CD8-positive, alpha-beta memory T cell (primary cell): ENCODE measurements around the gene ZNF683. TPM values are rescaled to one million over a fixed set of nuclear protein-coding genes. Genes with fewer than 3 reads are reported as not detected.

ENCODE experiments used
- CTCF ChIA-PET: fragments of 350-600 bp; sonication (Branson Sonifier 250); formaldehyde crosslinking; loops from one replicate; lab custom pipeline; 2021; ENCODE audit warnings: antibody characterized with exemption; lab: Charles Lee
- POLR2A ChIA-PET: fragments of 350-600 bp; sonication (Branson Sonifier 250); formaldehyde crosslinking; loops from one replicate; lab custom pipeline; 2021; ENCODE audit warnings: antibody characterized with exemption; lab: Charles Lee
- DNase-seq, 5 donors: peaks; one replicate each; pipeline versions ENCODE4 v3.0.0 to v3.0.0-alpha.2; 2020 to 2022; ENCODE audit warnings: mixed read lengths in 1 of 5
- H3K27ac ChIP-seq: one replicate; pipeline ENCODE4 v1.7.0; 2013; ENCODE audit warnings: low read depth, mild to moderate bottlenecking, low read length, moderate library complexity
- H3K27me3 ChIP-seq: 2 replicates; pipeline ENCODE4 v1.7.0; 2013; ENCODE audit warnings: low read length, mild to moderate bottlenecking; ENCODE audit not compliant: insufficient read depth, poor library complexity, severe bottlenecking
- H3K36me3 ChIP-seq: 2 replicates; pipeline ENCODE4 v1.7.0; 2013; ENCODE audit warnings: mild to moderate bottlenecking, low read length, moderate library complexity; ENCODE audit not compliant: insufficient read depth
- H3K4me1 ChIP-seq: 2 replicates; pipeline ENCODE4 v1.7.0; 2013; ENCODE audit warnings: mild to moderate bottlenecking, low read length, moderate library complexity; ENCODE audit not compliant: insufficient read depth
- H3K4me3 ChIP-seq: 2 replicates; pipeline ENCODE4 v1.7.0; 2013; ENCODE audit warnings: mild to moderate bottlenecking, low read length
- H3K9me3 ChIP-seq: 2 replicates; pipeline ENCODE4 v1.7.0; 2013; ENCODE audit warnings: mild to moderate bottlenecking, low read length
- H3K27ac Mint-ChIP-seq, 8 donors: one replicate each; pipeline ENCODE4 v1.8.0; 2020 to 2021; ENCODE audit warnings: mixed read lengths in 8 of 8, mild to moderate bottlenecking in 6 of 8, inconsistent platforms in 3 of 8, moderate library complexity in 3 of 8
- H3K27me3 Mint-ChIP-seq, 2 donors: one replicate each; pipeline ENCODE4 v1.8.0; 2020 to 2021; ENCODE audit warnings: mixed read lengths in 2 of 2, mild to moderate bottlenecking in 1 of 2, moderate library complexity in 1 of 2
- H3K36me3 Mint-ChIP-seq, 3 donors: one replicate each; pipeline ENCODE4 v1.8.0; 2020 to 2021; ENCODE audit warnings: mixed read lengths in 3 of 3, inconsistent platforms in 1 of 3, mild to moderate bottlenecking in 1 of 3
- H3K4me1 Mint-ChIP-seq, 3 donors: one replicate each; pipeline ENCODE4 v1.8.0; 2020 to 2021; ENCODE audit warnings: mixed read lengths in 3 of 3, inconsistent platforms in 1 of 3, mild to moderate bottlenecking in 1 of 3
- H3K4me3 Mint-ChIP-seq, 7 donors: one replicate each; pipeline ENCODE4 v1.8.0; 2020 to 2021; ENCODE audit warnings: mixed read lengths in 7 of 7, mild to moderate bottlenecking in 6 of 7, moderate library complexity in 4 of 7, inconsistent platforms in 2 of 7
- H3K9me3 Mint-ChIP-seq, 5 donors: one replicate each; pipeline ENCODE4 v1.8.0; 2020 to 2022; ENCODE audit warnings: mixed read lengths in 5 of 5, mild to moderate bottlenecking in 3 of 5, moderate library complexity in 2 of 5, inconsistent platforms in 1 of 5
- polyA plus RNA-seq: library from polyadenylated mRNA; unstranded; fragments of 300-500 nt; fragmentation: Illumina TruSeq; gene quantifications from one replicate; pipeline ENCODE4 v1.2.3, GENCODE V29; 2021
- total RNA-seq, 2 experiments: library from RNA; stranded (reverse); gene quantifications; one replicate each; pipeline ENCODE4 v1.2.3, GENCODE V29; 2021

ZNF683 gene
- total and polyA plus RNA-seq, 3 experiments from 2014 or later, result 2.4 to 205 (median 2.7) TPM

DNA sequence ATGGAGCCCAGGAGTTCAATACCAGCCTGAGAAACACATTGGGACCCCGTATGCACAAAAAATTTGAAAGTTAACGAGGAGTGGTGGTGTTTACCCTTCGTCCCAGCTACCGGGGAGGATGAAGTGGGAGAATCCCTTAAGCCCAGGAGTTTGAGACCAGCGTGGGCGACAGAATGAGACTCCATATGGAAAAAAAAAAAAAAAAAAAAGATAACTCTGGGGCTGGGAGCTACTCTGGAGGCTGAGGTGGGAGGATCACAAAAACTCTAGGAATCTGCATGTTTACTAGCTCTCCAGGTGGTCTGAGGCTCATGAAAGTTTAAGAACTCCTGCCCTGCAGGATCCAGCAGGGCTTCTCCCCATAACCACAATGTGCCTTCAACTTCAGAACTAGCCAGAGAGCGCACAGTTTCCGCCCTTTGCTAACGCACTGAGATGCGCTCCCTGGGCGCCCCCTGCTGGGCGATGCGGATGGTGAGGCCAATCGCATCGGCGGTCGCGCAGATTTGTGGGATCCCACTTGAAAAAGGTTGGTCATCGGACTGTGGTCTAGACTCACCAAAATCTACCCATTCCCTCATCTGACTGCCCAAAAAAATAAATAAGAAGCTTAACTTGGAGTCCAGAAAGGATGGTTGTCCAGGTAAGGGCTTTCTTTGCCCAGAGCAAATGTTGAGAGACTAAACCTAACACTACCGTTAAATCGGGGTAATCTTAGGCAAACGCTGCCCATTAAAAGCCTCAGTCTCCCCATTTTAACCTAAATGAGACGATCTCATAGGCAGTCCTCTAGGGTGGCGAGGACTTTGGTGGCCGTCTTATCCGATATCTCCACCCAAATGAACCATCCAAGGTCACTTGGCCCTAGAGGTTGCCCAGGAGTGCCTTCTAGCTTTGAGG lies 8.8 kb downstream of the ZNF683 start:
- Mint-ChIP-seq H3K27me3 (peaks cover 11 to 25% of the 10 kb centered on the region in 2 donors), H3K36me3 (peaks cover 0 to 4% (median 2%) of the 10 kb centered on the region in 3 donors), H3K9me3 (no peaks in the 10 kb centered on the region), H3K4me3 (peak overlapping the region in 5 of 7 donors; percentile 4 to 72 (median 61)), H3K4me1 (peaks cover 60 to 84% (median 66%) of the 10 kb centered on the region in 3 donors), H3K27ac (peak overlapping the region in 5 of 8 donors; percentile 18 to 59 (median 32))
- Histone ChIP-seq H3K36me3 (no peaks in the 10 kb centered on the region), H3K27me3 (peaks cover 14% of the 10 kb centered on the region), H3K4me3 (no peak overlapping the region), H3K4me1 (peaks cover 46% of the 10 kb centered on the region), H3K9me3 (no peaks in the 10 kb centered on the region), H3K27ac (no peak overlapping the region)
- CTCF ChIA-PET, result interaction anchor here (0.6 to 8.1 kb wide), 37 partner anchors 8 to 194 kb away, joined by 3 to 144 read pairs (median 4); partner anchors contain the start of genes CRYBG2, SH3BGRL3 and ZNF593
- POLR2A ChIA-PET, result interaction anchor here (0.6 to 1.6 kb wide), 5 partner anchors 10 to 88 kb away, joined by 3 to 6 read pairs (median 3); partner anchors contain the start of gene CD52
- peak; percentile 75 to 87 (median 78) for DNase-seq

DNA sequence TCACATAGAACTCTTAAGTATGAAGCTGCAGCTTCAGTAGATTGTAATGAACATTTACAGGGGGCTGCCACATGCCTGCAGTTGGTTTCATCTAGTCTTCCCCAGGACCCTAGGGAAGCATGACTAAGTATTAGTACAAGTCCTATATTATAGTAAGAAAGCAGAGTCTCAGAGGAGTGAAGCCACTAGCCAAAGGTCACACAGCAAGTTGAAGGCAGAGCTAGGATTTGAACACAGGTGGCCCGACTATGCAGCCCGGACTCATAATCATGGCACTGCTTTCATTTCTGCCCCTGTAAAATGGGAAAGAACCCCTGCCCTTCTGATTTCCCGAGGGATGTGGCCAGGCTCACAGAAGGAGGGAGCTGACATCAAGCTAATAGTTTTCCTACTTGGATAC lies 10.2 kb downstream of the ZNF683 start:
- H3K27me3 Mint-ChIP-seq, result peaks cover 11 to 25% of the 10 kb centered on the region in 2 donors
- peaks cover 55 to 80% (median 62%) of the 10 kb centered on the region in 3 donors for H3K4me1 Mint-ChIP-seq
- Histone ChIP-seq H3K4me3 (no peak overlapping the region), H3K4me1 (peaks cover 43% of the 10 kb centered on the region), H3K9me3 (no peaks in the 10 kb centered on the region), H3K27ac (no peak overlapping the region), H3K36me3 (no peaks in the 10 kb centered on the region), H3K27me3 (peaks cover 14% of the 10 kb centered on the region)
- ChIA-PET CTCF (interaction anchor here (0.7 to 8.1 kb wide), 14 partner anchors 8 to 87 kb away, joined by 3 to 144 read pairs (median 12); partner anchors contain the start of genes CRYBG2 and SH3BGRL3), POLR2A (interaction anchor here (0.8 to 1.5 kb wide), 2 partner anchors 13 to 83 kb away, joined by 3 to 4 read pairs; partner anchors contain the start of gene SH3BGRL3)
- peaks cover 0 to 3% (median 2%) of the 10 kb centered on the region in 3 donors for H3K36me3 Mint-ChIP-seq
- peak overlapping the region in 3 of 8 donors; percentile 23 to 76 (median 48) for H3K27ac Mint-ChIP-seq
- H3K4me3 Mint-ChIP-seq, result peak overlapping the region in 3 of 7 donors; percentile 0 to 69 (median 69)
- no peaks in the 10 kb centered on the region for H3K9me3 Mint-ChIP-seq
- no peak for DNase-seq

DNA sequence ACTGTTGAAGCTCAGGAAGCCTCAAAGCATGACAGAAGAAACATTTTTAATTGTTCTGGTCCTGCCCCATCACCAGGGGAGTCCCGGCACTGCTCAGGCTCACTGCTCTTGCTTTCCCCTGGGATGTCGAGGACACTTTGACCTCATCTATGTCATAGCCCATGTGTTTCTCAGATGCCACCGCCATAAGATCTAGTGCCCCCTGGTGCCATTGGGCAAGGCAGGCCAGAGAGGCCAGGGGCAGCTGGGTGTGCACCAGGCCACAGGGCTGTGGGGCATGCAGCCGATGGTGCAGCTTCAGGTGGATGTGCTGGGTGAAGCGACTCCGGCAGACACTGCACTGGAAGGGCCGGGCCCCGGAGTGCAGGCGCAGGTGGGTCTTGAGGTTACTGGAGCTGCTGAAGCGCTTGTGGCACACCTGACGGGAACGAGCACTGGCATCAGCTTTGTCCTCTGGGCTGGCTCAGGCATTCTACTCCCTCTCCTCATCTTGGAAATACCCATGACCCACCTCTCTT lies 10.9 kb downstream of the ZNF683 start:
- Mint-ChIP-seq H3K4me3 (peak overlapping the region in 6 of 7 donors; percentile 0 to 69 (median 59)), H3K27me3 (peaks cover 11 to 25% of the 10 kb centered on the region in 2 donors), H3K27ac (peak overlapping the region in 4 of 8 donors; percentile 24 to 76 (median 62)), H3K9me3 (no peaks in the 10 kb centered on the region), H3K36me3 (peaks cover 0 to 3% (median 2%) of the 10 kb centered on the region in 3 donors), H3K4me1 (peaks cover 57 to 76% (median 62%) of the 10 kb centered on the region in 3 donors)
- POLR2A ChIA-PET, result interaction anchor here (0.6 to 2.0 kb wide), 6 partner anchors 9 to 917 kb away, joined by 3 to 6 read pairs (median 3); partner anchors contain the start of gene SH3BGRL3
- Histone ChIP-seq H3K4me3 (no peak overlapping the region), H3K36me3 (no peaks in the 10 kb centered on the region), H3K27ac (no peak overlapping the region), H3K9me3 (no peaks in the 10 kb centered on the region), H3K4me1 (peaks cover 43% of the 10 kb centered on the region), H3K27me3 (peaks cover 14% of the 10 kb centered on the region)
- DNase-seq, result no peak
- CTCF ChIA-PET, result interaction anchor here (0.7 to 8.1 kb wide), 11 partner anchors 15 to 86 kb away, joined by 3 to 144 read pairs (median 6); partner anchors contain the start of gene SH3BGRL3

DNA sequence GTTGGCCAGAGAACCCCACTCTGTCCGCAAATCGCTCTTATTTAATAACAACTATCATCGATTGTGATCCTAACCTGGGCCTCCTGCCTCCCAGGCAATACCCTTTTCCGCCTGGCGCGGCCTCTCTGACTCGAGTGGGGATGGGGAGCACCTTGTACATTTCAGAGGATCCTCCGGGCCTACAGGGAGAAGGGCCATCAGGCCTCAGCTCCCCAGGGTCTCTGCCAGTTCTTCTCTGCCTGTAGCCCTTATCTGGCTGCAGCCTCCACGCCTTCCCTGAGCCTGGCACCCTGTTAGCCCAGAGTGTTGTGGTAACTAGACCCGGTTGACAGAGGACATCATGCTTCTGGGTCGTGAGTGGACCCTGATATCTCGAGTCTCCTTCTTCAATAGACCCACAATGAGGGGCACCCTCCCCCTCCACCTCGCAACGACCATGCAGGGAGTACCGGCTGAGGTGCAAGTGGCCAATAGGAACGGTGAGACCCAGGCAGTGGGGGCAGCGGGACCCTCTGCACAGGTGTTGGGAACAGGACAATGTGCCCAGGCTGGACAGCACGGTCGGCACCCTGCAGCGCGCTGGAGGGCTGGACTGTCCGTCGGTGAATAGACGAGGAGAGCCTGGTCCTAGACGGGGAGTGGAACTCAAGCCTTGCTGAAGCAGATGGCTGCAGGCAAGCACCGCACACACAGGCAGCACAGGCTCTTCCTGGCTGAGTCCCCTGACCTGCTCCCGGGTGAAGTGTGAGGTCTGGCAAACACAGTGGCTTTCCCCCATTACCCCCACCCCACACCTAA lies 11.5 kb downstream of the ZNF683 start:
- Histone ChIP-seq H3K4me1 (peaks cover 43% of the 10 kb centered on the region), H3K4me3 (peak overlapping the region; percentile 33), H3K36me3 (no peaks in the 10 kb centered on the region), H3K9me3 (no peaks in the 10 kb centered on the region), H3K27ac (no peak overlapping the region), H3K27me3 (peaks cover 14% of the 10 kb centered on the region)
- CTCF ChIA-PET, result interaction anchor here (1.1 to 8.1 kb wide), 6 partner anchors 9 to 72 kb away, joined by 3 to 144 read pairs (median 22); no protein-coding TSS in a partner anchor
- Mint-ChIP-seq H3K27me3 (peaks cover 11 to 25% of the 10 kb centered on the region in 2 donors), H3K4me3 (peak overlapping the region; percentile 70 to 86 (median 76)), H3K9me3 (no peaks in the 10 kb centered on the region), H3K36me3 (peaks cover 0 to 2% (median 0%) of the 10 kb centered on the region in 3 donors), H3K4me1 (peaks cover 57 to 73% (median 62%) of the 10 kb centered on the region in 3 donors), H3K27ac (peak overlapping the region in 6 of 8 donors; percentile 34 to 77 (median 74))
- POLR2A ChIA-PET, result interaction anchor here (0.6 to 2.0 kb wide), 6 partner anchors 10 to 916 kb away, joined by 3 to 6 read pairs (median 3); partner anchors contain the start of genes SH3BGRL3 and ZNF683
- no peak for DNase-seq

DNA sequence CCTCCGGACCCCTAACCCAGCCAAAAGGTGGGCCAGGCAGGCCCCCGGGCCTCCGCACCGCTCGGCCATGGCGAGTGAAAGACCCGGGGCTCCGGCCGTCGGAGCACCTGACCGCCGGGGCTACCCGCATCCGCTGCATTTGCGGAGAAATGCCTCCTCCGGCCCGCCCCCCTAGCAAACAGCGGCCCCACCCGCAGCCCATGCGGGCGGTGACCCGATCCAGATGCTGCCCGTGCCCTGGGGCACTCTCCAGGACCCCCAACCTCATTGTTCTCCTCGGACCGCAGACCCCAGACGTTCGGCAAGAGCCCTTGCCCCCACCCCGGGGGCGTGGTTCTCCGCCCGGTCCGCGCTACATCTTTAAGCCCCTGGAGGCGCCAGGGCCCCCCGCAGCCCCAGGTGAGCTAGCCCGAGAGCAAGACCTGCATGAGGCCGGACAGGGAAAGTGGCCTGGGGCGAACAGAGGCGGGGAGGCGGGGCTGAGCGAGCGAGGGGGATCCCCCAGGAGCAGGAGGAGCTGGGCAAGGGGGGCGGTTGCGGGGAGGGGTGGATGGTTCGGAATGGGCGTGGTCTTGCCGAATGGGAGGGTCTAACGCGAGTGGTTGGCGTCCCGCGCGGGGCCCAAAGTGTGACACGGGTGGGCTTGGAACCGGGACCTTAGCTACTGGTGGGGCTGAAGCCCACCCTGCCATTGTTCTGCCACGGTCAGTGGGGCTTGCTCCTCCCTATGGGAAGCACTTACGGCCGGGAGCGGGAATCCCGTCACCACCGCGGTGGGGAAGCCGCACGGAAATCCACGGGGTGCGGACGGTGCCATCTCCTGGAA lies 12.4 kb downstream of the ZNF683 start:
- Histone ChIP-seq H3K27ac (no peak overlapping the region), H3K4me3 (peak overlapping the region; percentile 33), H3K4me1 (peaks cover 43% of the 10 kb centered on the region), H3K27me3 (peaks cover 14% of the 10 kb centered on the region), H3K36me3 (no peaks in the 10 kb centered on the region), H3K9me3 (no peaks in the 10 kb centered on the region)
- ChIA-PET POLR2A (interaction anchor here (0.5 to 2.0 kb wide), 3 partner anchors 13 to 21 kb away, joined by 3 to 6 read pairs (median 4); partner anchors contain the start of gene ZNF683), CTCF (interaction anchor here (1.1 to 8.1 kb wide), 7 partner anchors 10 to 81 kb away, joined by 3 to 144 read pairs (median 12); no protein-coding TSS in a partner anchor)
- Mint-ChIP-seq H3K36me3 (peaks cover 0 to 2% (median 0%) of the 10 kb centered on the region in 3 donors), H3K4me1 (peaks cover 58 to 74% (median 61%) of the 10 kb centered on the region in 3 donors), H3K27me3 (peaks cover 11 to 25% of the 10 kb centered on the region in 2 donors), H3K9me3 (no peaks in the 10 kb centered on the region), H3K27ac (peak overlapping the region in 4 of 8 donors; percentile 63 to 89 (median 80)), H3K4me3 (peak overlapping the region; percentile 70 to 84 (median 76))
- DNase-seq, result peak; percentile 51 to 69 (median 54)
